Left ventricle myocardium inferior (tissue), 1 donor: Measurements from ENCODE around the gene PROB1. TPM values are rescaled to one million over a fixed set of nuclear protein-coding genes. Genes with fewer than 3 reads are reported as not detected.

ENCODE experiments used
- DNase-seq: peaks from one replicate; pipeline ENCODE4 v3.0.0-alpha.2; 2020
- H3K27ac ChIP-seq: fragments of 200-600 bp; replicated peaks from 2 replicates; pipeline ENCODE4 v1.8.0; 2021
- H3K27me3 ChIP-seq: fragments of 200-600 bp; 2 replicates; pipeline ENCODE4 v1.8.0; 2021; ENCODE audit warnings: low read depth
- H3K36me3 ChIP-seq: fragments of 200-600 bp; 2 replicates; pipeline ENCODE4 v1.8.0; 2021
- H3K4me1 ChIP-seq: fragments of 200-600 bp; 2 replicates; pipeline ENCODE4 v1.8.0; 2021
- H3K4me3 ChIP-seq: fragments of 200-600 bp; 2 replicates; pipeline ENCODE4 v1.8.0; 2021; ENCODE audit warnings: mild to moderate bottlenecking, moderate library complexity
- H3K9me3 ChIP-seq: fragments of 200-600 bp; replicated peaks from 2 replicates; pipeline ENCODE4 v1.8.0; 2021
- CTCF ChIP-seq: fragments of 200-600 bp; IDR thresholded peaks from 2 replicates; pipeline ENCODE4 v1.8.0; 2021; ENCODE audit warnings: antibody characterized with exemption, mild to moderate bottlenecking, borderline replicate concordance
- intact Hi-C: fragments of 100-400 bp; cut with micrococcal nuclease; formaldehyde crosslinking; loops from one replicate; pipeline ENCODE4 v1.11.0; 2022
- total RNA-seq: library from RNA; stranded (reverse); fragmentation: NEBNext Ultra II Directional; extraction: Animal tissue kit (Norgen Biotek cat#: 25700); gene quantifications from one replicate; pipeline ENCODE4 v1.2.1, GENCODE V29; 2021
- donor health status: DM: no; HTN: yes; CAD: no; lungs with severe emphysema.

The PROB1 gene
- total RNA-seq, 1 donor from 2014 or later = 46.3 TPM

- DNase-seq = no peak
- H3K27ac ChIP-seq = peak overlapping the region; percentile 91
- no peak overlapping the region for H3K4me3 ChIP-seq
- H3K36me3 ChIP-seq = peaks cover 14% of the 10 kb centered on the region
- no peaks in the 10 kb centered on the region for H3K9me3 ChIP-seq
- H3K27me3 ChIP-seq = no peaks in the 10 kb centered on the region
- no peak for TF ChIP-seq CTCF
- H3K4me1 ChIP-seq = peaks cover 79% of the 10 kb centered on the region
- intact Hi-C loops = no loop called here
Observed at GRCh38 chr5:139415869-139416268, 21.0 kb upstream of the PROB1 start.

GRCh38 chr5:139415221-139415861 lies 20.4 kb upstream of the PROB1 start:
- TF ChIP-seq CTCF = no peak
- intact Hi-C loops = no loop called here

GRCh38 chr5:139414581-139415130 lies 19.8 kb upstream of the PROB1 start:
- intact Hi-C loops = no loop called here
- Histone ChIP-seq H3K4me3 (no peak overlapping the region), H3K4me1 (peaks cover 82% of the 10 kb centered on the region), H3K27me3 (no peaks in the 10 kb centered on the region), H3K27ac (peak overlapping the region; percentile 91), H3K36me3 (peaks cover 14% of the 10 kb centered on the region), H3K9me3 (no peaks in the 10 kb centered on the region)
- no peak for TF ChIP-seq CTCF
- DNase-seq = no peak

More at GRCh38 chr5:139415221-139415861, 20.4 kb upstream of the PROB1 start:
- peak; percentile 65 for DNase-seq
- H3K36me3 ChIP-seq = peaks cover 14% of the 10 kb centered on the region
- H3K9me3 ChIP-seq = no peaks in the 10 kb centered on the region
- no peak overlapping the region for H3K4me3 ChIP-seq
- H3K27me3 ChIP-seq = no peaks in the 10 kb centered on the region
- peak overlapping the region; percentile 91 for H3K27ac ChIP-seq
- H3K4me1 ChIP-seq = peaks cover 82% of the 10 kb centered on the region

- peak overlapping the region; percentile 91 for H3K27ac ChIP-seq
- H3K4me3 ChIP-seq = no peak overlapping the region
- H3K9me3 ChIP-seq = no peaks in the 10 kb centered on the region
- intact Hi-C loops = no loop called here
- H3K36me3 ChIP-seq = peaks cover 14% of the 10 kb centered on the region
- peaks cover 75% of the 10 kb centered on the region for H3K4me1 ChIP-seq
- no peaks in the 10 kb centered on the region for H3K27me3 ChIP-seq
- no peak for TF ChIP-seq CTCF
- no peak for DNase-seq
Observed at GRCh38 chr5:139413963-139414362, 19.1 kb upstream of the PROB1 start.

- Histone ChIP-seq H3K4me1 (peaks cover 67% of the 10 kb centered on the region), H3K9me3 (no peaks in the 10 kb centered on the region), H3K36me3 (peaks cover 14% of the 10 kb centered on the region), H3K27ac (peak overlapping the region; percentile 91), H3K27me3 (no peaks in the 10 kb centered on the region), H3K4me3 (no peak overlapping the region)
- no peak for TF ChIP-seq CTCF
- intact Hi-C loops = no loop called here
- DNase-seq = no peak
Observed at GRCh38 chr5:139413153-139413552, 18.2 kb upstream of the PROB1 start.
